Stimulated activated CD8-positive, alpha-beta memory T cell treated with anti-CD3 and anti-CD28 coated beads, Interleukin-7, amount 100 ng/mL, for 24 hours (primary cell): ENCODE measurements around the gene SLC25A2.
"Not testable (repeated sequence)": the region's sequence is repeated elsewhere in the genome, so short reads cannot be mapped to it uniquely, and the experiment has no call there.

Source experiments
- DNase-seq: peaks from one replicate; pipeline ENCODE4 v3.0.0-alpha.2; 2020; ENCODE audit warnings: low read depth

SLC25A2 gene

GRCh38 chr5:141303756-141304155 lies at the start of gene SLC25A2:
SLC25A2 (minus strand) TSS chr5:141304049; CDS start chr5:141303865, 184 bp downstream.
- DNase-seq: no peak

GRCh38 chr5:141351591-141351990 lies 47.7 kb upstream of the SLC25A2 start:
- no peak for DNase-seq

DNA sequence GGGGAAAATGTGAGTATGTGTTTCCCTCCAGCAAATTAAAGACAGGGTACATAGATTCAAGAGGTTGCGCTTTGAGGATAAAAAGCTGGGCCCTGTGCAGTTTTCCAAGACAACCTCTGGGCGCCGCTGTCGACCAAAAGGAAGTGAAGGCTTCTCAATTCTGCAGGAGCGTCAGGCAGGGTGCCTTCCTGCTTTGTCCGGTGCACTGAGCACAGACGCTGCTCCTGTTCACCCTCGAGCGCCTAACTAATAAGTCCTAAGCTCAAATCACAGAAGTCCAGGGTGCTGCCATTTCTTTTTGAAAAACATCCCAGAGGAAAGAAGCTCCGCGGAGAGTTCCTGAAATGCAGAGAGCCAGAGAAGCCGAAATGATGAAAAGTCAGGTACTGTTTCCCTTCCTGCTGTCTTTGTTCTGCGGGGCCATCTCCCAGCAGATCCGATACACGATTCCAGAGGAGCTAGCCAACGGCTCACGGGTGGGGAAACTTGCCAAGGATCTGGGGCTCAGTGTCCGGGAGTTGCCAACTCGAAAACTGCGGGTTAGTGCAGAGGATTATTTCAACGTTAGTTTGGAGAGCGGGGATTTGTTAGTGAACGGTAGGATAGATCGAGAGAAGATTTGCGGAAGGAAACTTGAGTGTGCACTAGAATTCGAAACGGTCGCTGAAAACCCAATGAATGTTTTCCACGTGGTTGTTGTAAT lies 46.2 kb upstream of the SLC25A2 start, which contains the start of gene PCDHGB1:
Gene PCDHGB1 (plus strand): TSS at position 183 of the 703 bp plus-strand sequence. CDS start 162 bp downstream, at position 345.
- no peak for DNase-seq

- DNase-seq: not testable (repeated sequence)
Measured at GRCh38 chr5:141346017-141346416, 42.2 kb upstream of the SLC25A2 start.

DNA sequence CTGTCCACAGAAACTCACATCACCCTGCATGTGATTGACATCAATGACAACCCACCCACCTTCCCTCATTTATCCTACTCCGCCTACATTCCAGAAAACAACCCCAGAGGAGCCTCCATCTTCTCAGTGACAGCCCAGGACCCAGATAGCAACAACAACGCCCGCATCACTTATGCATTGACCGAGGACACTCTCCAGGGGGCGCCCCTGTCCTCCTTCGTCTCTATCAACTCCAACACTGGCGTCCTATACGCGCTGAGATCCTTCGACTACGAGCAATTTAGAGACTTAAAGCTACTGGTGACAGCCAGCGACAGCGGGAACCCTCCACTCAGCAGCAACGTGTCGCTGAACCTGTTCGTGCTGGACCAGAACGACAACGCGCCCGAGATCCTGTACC lies 41.5 kb upstream of the SLC25A2 start:
- no peak for DNase-seq

GRCh38 chr5:141343953-141344463 lies 40.2 kb upstream of the SLC25A2 start:
- no peak for DNase-seq

DNA sequence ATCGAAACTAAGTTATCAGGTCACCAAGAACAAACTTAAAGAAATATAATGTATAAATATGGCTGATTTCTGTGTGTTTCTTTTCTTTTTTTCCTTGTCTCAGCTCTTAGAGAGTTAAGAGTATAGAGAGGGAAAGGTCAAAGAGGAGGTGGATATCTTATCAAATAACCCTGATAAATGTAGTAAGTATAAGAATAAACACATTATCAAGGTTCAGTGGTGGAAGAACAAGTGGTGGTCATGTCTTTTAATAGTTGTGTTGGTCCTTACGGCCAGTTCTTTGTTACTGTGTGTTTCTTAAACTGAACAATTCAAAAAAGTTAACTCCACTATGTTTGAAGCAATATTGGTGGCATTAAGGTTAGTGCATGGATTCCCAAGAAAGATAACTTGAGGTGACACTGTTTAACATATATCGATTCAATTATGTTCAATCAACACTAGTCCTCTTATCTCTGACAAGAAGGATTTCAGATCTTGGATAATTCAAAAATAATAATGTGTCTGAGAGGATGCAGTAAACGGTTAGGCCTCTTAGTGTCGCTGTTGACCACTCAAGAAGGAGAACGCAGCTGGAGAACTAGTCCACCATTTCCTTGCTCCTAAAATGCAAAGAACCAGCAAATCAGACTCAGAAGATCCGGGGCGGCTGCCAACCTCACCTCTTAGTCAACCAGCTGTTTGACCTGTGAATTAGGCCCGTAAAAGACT lies 39.5 kb upstream of the SLC25A2 start, which contains the start of gene PCDHGA3:
Gene PCDHGA3 (plus strand): TSS at position 588 of the 711 bp plus-strand sequence. CDS start 205 bp downstream, outside the sequence.
- no peak for DNase-seq

DNA sequence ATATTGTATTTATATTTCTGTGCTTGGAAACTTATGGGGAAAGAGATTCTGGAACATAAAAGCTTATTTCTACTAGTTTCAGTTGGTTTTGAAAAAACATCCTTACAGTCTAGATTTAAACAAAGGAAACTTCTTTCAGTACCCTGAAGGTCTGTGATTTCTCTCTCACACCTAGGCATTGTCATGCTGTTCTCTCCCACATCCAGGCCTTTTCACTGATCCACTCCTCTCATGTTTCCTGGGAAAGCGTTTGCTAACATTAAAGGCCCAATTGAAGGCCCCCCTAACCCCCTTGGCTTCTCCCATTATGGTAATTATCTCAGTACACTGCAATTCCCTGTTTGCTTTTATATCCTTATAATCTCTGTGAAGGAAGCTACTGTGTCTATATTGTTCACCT lies 38.9 kb upstream of the SLC25A2 start:
- no peak for DNase-seq

DNA sequence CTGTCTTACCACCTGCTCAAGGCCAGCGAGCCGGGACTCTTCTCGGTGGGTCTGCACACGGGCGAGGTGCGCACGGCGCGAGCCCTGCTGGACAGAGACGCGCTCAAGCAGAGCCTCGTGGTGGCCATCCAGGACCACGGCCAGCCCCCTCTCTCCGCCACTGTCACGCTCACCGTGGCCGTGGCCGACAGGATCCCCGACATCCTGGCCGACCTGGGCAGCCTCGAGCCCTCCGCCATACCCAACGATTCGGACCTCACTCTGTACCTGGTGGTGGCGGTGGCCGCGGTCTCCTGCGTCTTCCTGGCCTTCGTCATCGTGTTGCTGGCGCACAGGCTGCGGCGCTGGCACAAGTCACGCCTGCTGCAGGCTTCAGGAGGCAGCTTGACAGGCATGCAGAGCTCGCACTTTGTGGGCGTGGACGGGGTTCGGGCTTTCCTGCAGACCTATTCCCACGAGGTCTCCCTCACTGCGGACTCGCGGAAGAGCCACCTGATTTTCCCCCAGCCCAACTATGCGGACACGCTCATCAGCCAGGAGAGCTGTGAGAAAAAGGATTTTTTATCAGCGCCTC lies 37.0 kb upstream of the SLC25A2 start:
- not testable (repeated sequence) for DNase-seq

DNA sequence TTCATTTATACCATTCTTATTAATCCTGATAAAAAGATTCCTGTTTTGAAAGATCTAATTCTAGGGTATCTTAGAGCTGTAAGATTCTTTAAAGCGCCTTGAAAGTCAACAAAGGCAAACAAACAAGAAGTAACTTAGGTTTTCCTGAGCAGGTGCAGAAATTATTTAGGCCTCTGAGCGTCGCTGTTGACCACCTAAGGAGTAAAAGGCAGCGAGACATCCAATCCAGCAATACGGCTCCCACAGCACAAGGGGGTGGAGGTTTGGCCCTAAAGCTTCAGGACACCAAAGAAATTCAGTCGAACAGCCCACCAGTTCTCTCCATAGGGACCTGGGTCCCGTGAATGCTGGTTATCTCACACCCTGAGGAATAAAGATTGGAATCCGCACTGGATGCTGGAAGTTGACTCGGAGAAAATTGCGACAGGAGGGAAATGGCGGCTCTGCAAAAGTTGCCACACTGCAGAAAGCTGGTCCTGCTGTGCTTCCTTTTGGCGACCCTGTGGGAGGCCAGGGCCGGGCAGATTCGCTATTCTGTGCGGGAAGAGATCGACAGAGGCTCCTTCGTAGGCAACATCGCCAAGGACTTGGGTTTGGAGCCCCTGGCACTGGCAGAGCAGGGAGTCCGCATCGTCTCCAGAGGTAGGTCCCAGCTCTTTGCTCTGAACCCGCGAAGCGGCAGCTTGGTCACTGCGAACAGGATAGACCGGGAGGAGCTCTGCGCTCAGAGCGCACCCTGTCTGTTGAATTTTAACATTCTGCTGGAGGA lies 34.9 kb upstream of the SLC25A2 start, which contains the start of gene PCDHGA2:
Gene PCDHGA2 (plus strand): TSS at position 223 of the 769 bp plus-strand sequence.
- DNase-seq: no peak

- not testable (repeated sequence) for DNase-seq
Measured at GRCh38 chr5:141332571-141332970, 28.7 kb upstream of the SLC25A2 start.

- no peak for DNase-seq
Measured at GRCh38 chr5:141330299-141331080, 26.6 kb upstream of the SLC25A2 start, which contains the start of gene PCDHGA1. PCDHGA1 (plus strand) TSS chr5:141330514.

- DNase-seq: no peak
Measured at GRCh38 chr5:141328231-141328630, 24.4 kb upstream of the SLC25A2 start.

- peak; percentile 52 for DNase-seq
Measured at GRCh38 chr5:141326088-141326854, 22.4 kb upstream of the SLC25A2 start.

DNA sequence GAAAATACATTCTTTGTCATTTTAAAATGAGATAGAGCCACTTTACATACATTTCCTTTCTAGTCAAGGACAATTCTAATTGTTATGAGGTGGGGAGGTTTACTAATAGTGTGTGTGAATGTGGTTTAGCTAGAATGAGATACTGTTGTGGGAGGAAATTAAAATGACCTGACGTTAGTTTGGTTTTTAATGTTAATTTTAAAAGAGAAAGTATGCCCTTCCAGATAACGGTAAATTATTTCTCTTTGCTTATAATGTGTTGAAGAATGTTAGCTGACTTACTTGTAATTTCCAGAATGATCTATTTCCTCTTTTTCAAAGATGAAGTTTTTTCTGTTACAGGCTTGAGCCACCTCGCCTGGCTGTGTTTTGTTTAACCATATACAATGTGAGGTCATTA lies 18.4 kb upstream of the SLC25A2 start:
- no peak for DNase-seq

- peak; percentile 80 for DNase-seq
Measured at GRCh38 chr5:141320225-141321169, 16.6 kb upstream of the SLC25A2 start, which contains the start of gene TAF7. TAF7 (minus strand) TSS chr5:141320784; CDS start chr5:141320044, 740 bp downstream.

DNA sequence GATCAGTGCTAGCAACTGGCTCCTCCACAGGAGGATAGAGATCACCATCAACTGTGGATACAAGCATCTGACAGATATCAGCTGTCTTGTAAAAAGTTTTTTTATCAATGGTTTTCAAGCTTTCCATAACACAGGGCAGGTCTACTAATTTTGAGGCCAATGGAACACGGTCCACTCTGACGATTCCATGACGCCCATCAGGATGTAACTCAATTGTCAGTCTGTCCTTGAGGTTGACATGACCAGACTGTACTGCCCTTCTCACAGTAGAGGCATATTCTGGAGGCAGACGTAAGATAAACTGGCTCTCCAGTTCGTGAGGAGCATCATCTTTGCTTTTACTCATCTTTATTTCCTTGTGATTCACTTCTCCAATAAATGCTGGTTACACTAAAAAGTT lies 15.8 kb upstream of the SLC25A2 start:
- no peak for DNase-seq

DNA sequence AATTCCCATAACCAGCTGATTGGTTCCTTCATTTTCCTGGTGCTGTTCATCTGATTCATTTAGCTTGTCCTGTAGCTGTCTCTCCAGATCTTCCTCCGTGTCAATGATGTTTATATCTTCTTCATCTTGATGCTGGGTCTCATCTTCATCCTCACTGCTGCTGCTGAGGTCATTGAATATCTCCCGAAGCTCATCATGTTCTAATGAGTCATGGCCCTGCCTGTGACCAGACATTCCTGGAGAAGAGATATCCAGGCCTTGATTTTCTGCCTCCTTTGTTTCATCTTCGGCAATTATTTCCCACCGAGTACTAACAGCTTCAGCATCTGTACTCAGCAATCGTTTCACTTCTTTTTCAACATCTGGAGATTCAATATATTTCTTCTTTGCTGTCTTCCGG lies 15.4 kb upstream of the SLC25A2 start:
- no peak for DNase-seq

- DNase-seq: not testable (repeated sequence)
Measured at GRCh38 chr5:141316963-141317362, 13.1 kb upstream of the SLC25A2 start.
